GM12878 (cell line): ENCODE data around the gene ASPHD1.

Experiments used
- BACH1 ChIP-seq: fragments of 450-650 bp; IDR thresholded peaks from 2 replicates; pipeline ENCODE4 v1.6.1; 2017; ENCODE audit warnings: mild to moderate bottlenecking, borderline replicate concordance
- ESRRA ChIP-seq: IDR thresholded peaks from 2 replicates; pipeline ENCODE4 v1.6.1; 2012; ENCODE audit warnings: mild to moderate bottlenecking, low read length, improper control_type of control experiment
- EZH2 ChIP-seq: IDR thresholded peaks from 2 replicates; pipeline ENCODE4 v1.6.1; 2012; ENCODE audit warnings: low read depth, mild to moderate bottlenecking, control low read depth, inconsistent platforms, low read length, borderline replicate concordance; ENCODE audit not compliant: control insufficient read depth
- FOXM1 ChIP-seq: IDR thresholded peaks from 2 replicates; pipeline ENCODE4 v1.6.1; 2012; ENCODE audit warnings: low read depth, mild to moderate bottlenecking, inconsistent platforms, low read length, moderate library complexity
- POLR2AphosphoS5 ChIP-seq: IDR thresholded peaks from 2 replicates; pipeline ENCODE4 v1.6.1; 2011; ENCODE audit warnings: mild to moderate bottlenecking, low read length, inconsistent platforms
- RAD21 ChIP-seq: IDR thresholded peaks from 2 replicates; pipeline ENCODE4 v1.6.1; 2011; ENCODE audit warnings: mild to moderate bottlenecking, low read depth, low read length, moderate library complexity; ENCODE audit not compliant: insufficient read depth
- RB1 ChIP-seq: fragments of 450-650 bp; formaldehyde crosslinking; IDR thresholded peaks from 2 replicates; pipeline ENCODE4 v1.6.1; 2017; ENCODE audit warnings: mild to moderate bottlenecking, borderline replicate concordance
- SREBF1 ChIP-seq: IDR thresholded peaks from 2 replicates; pipeline ENCODE4 v1.6.1; 2012; ENCODE audit warnings: mild to moderate bottlenecking, low read length
- TCF7 ChIP-seq: IDR thresholded peaks from 2 replicates; pipeline ENCODE4 v1.6.1; 2014; ENCODE audit warnings: antibody characterized with exemption, borderline replicate concordance
- YY1 ChIP-seq: IDR thresholded peaks from 2 replicates; pipeline ENCODE4 v1.6.1; 2011; ENCODE audit warnings: low read depth, mild to moderate bottlenecking, low read length
- TF ChIP-seq, protein P1 (sequence below), 3 experiments: IDR thresholded peaks in 2 of 3; conservative IDR thresholded peaks in 1 of 3; 2 replicates each; pipeline ENCODE4 v1.5.1; 2011; ENCODE audit warnings: low read depth in 3 of 3, low read length in 3 of 3, mild to moderate bottlenecking in 3 of 3, control low read depth in 2 of 3, moderate library complexity in 2 of 3, inconsistent platforms in 1 of 3, mixed read lengths in 1 of 3; ENCODE audit not compliant: control insufficient read depth in 2 of 3, insufficient read depth in 1 of 3; ENCODE audit errors: extremely low read depth in 1 of 3
- TF ChIP-seq, protein P2 (sequence below): fragments of 450-650 bp; IDR thresholded peaks from 2 replicates; pipeline ENCODE4 v1.6.1; 2017; ENCODE audit warnings: mild to moderate bottlenecking, moderate library complexity
- TF ChIP-seq, protein P3 (sequence below): IDR thresholded peaks from 2 replicates; pipeline ENCODE4 v1.6.1; 2012; ENCODE audit warnings: mild to moderate bottlenecking, low read depth, low read length

DNA sequence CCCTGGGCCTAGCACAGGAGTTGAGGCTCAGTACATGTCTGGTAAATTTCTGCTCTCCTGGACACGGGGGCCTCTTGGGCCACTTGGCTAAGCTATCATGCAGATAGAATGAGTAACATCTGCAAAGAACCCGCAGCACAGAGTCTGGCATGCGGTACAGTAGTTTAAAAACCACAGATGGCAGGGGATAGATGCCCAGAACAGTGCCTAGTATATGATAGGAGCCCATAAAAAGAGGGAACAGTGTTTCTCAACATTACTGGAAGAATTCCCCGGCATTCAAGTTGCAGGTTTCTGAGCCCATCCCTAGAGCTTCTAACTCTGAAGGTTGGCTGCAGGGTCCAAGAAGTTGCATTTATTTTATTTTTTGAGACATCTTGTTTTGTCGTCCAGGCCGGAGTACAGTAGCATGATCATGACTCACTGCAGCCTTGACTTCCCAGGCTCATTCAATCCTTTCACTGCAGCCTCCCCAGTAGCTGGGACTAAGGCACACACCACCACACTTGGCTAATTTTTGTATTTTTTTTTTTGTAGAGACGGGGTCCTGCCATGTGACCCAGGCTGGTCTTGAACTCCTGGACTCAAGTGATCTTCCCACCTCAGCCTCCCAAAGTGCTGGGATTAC is 43.0 kb upstream of the ASPHD1 start:
- TF ChIP-seq FOXM1: no peak
- TF ChIP-seq, protein P1, sequence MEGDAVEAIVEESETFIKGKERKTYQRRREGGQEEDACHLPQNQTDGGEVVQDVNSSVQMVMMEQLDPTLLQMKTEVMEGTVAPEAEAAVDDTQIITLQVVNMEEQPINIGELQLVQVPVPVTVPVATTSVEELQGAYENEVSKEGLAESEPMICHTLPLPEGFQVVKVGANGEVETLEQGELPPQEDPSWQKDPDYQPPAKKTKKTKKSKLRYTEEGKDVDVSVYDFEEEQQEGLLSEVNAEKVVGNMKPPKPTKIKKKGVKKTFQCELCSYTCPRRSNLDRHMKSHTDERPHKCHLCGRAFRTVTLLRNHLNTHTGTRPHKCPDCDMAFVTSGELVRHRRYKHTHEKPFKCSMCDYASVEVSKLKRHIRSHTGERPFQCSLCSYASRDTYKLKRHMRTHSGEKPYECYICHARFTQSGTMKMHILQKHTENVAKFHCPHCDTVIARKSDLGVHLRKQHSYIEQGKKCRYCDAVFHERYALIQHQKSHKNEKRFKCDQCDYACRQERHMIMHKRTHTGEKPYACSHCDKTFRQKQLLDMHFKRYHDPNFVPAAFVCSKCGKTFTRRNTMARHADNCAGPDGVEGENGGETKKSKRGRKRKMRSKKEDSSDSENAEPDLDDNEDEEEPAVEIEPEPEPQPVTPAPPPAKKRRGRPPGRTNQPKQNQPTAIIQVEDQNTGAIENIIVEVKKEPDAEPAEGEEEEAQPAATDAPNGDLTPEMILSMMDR (IDR thresholded peaks at IDR 0.05 in 2 of 3, conservative IDR thresholded peaks at IDR 0.05 in 1 of 3; ENCODE audit: control insufficient read depth in 2 of 3, extremely low read depth in 1 of 3, insufficient read depth in 1 of 3, low read depth in 3 of 3, low read length in 3 of 3): no peak
- TF ChIP-seq, protein P2, sequence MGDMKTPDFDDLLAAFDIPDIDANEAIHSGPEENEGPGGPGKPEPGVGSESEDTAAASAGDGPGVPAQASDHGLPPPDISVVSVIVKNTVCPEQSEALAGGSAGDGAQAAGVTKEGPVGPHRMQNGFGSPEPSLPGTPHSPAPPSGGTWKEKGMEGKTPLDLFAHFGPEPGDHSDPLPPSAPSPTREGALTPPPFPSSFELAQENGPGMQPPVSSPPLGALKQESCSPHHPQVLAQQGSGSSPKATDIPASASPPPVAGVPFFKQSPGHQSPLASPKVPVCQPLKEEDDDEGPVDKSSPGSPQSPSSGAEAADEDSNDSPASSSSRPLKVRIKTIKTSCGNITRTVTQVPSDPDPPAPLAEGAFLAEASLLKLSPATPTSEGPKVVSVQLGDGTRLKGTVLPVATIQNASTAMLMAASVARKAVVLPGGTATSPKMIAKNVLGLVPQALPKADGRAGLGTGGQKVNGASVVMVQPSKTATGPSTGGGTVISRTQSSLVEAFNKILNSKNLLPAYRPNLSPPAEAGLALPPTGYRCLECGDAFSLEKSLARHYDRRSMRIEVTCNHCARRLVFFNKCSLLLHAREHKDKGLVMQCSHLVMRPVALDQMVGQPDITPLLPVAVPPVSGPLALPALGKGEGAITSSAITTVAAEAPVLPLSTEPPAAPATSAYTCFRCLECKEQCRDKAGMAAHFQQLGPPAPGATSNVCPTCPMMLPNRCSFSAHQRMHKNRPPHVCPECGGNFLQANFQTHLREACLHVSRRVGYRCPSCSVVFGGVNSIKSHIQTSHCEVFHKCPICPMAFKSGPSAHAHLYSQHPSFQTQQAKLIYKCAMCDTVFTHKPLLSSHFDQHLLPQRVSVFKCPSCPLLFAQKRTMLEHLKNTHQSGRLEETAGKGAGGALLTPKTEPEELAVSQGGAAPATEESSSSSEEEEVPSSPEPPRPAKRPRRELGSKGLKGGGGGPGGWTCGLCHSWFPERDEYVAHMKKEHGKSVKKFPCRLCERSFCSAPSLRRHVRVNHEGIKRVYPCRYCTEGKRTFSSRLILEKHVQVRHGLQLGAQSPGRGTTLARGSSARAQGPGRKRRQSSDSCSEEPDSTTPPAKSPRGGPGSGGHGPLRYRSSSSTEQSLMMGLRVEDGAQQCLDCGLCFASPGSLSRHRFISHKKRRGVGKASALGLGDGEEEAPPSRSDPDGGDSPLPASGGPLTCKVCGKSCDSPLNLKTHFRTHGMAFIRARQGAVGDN: no peak
- TF ChIP-seq EZH2: no peak
- TF ChIP-seq, protein P3, sequence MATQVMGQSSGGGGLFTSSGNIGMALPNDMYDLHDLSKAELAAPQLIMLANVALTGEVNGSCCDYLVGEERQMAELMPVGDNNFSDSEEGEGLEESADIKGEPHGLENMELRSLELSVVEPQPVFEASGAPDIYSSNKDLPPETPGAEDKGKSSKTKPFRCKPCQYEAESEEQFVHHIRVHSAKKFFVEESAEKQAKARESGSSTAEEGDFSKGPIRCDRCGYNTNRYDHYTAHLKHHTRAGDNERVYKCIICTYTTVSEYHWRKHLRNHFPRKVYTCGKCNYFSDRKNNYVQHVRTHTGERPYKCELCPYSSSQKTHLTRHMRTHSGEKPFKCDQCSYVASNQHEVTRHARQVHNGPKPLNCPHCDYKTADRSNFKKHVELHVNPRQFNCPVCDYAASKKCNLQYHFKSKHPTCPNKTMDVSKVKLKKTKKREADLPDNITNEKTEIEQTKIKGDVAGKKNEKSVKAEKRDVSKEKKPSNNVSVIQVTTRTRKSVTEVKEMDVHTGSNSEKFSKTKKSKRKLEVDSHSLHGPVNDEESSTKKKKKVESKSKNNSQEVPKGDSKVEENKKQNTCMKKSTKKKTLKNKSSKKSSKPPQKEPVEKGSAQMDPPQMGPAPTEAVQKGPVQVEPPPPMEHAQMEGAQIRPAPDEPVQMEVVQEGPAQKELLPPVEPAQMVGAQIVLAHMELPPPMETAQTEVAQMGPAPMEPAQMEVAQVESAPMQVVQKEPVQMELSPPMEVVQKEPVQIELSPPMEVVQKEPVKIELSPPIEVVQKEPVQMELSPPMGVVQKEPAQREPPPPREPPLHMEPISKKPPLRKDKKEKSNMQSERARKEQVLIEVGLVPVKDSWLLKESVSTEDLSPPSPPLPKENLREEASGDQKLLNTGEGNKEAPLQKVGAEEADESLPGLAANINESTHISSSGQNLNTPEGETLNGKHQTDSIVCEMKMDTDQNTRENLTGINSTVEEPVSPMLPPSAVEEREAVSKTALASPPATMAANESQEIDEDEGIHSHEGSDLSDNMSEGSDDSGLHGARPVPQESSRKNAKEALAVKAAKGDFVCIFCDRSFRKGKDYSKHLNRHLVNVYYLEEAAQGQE: no peak
- no peak for TF ChIP-seq SREBF1
- TF ChIP-seq TCF7: no peak
- no peak for TF ChIP-seq RB1
- TF ChIP-seq YY1: no peak
- no peak for TF ChIP-seq ESRRA
- no peak for TF ChIP-seq BACH1
- no peak for TF ChIP-seq POLR2AphosphoS5
- TF ChIP-seq RAD21: no peak
